Measurements from ENCODE around the gene EPN2. TPM values are rescaled to one million over a fixed set of nuclear protein-coding genes. Genes with fewer than 3 reads are reported as not detected.

EPN2 gene
- total RNA-seq, 2 experiments from 2014 or later, result 1.8 to 2.1 TPM

GRCh38 chr17:19315104-19315503, 77.9 kb downstream of the EPN2 start:
- DNase-seq, result no peak
- peaks cover 8% of the 10 kb centered on the region for H3K4me1 Mint-ChIP-seq
- peaks cover 5% of the 10 kb centered on the region for H3K27me3 Mint-ChIP-seq
- ChIA-PET POLR2A (no interaction called here), CTCF (no interaction called here)
- H3K4me3 Mint-ChIP-seq, result no peak overlapping the region
- H3K36me3 Mint-ChIP-seq (ENCODE audit: low read depth), result no peaks in the 10 kb centered on the region
- no peaks in the 10 kb centered on the region for H3K9me3 Mint-ChIP-seq
- no peak overlapping the region for H3K27ac Mint-ChIP-seq

DNA sequence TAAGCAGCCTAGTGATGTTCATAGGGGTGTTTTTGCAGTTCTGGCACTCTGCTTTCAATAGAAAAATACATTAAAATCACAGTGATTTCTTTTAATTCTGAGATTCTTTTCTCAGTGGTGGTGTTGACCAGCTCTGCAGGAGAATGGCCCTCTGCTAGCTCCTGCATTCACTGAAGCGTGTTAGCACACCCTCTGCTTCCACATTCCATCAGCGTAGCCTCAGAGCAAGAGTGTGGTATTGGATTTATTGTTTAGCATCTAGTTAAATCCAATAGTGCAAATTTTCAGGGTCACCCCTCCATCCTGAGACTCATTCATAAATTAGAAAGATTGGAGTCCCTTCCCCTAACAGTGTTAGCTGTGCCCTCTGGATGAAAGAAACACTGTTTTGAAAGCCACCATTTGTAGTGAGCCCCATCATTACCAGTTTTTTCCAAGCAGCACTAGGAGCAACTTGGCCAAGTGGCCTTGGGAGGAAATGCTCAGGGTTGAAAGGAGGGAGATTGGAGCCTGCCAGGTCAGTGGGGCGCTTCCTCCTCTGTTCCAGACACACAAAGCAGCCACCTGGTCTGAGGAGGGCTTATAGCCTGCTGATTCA, 79.7 kb downstream of the EPN2 start:
- Mint-ChIP-seq H3K27ac (no peak overlapping the region), H3K36me3 (ENCODE audit: low read depth) (no peaks in the 10 kb centered on the region), H3K4me1 (peaks cover 3% of the 10 kb centered on the region), H3K9me3 (no peaks in the 10 kb centered on the region), H3K27me3 (peaks cover 8% of the 10 kb centered on the region), H3K4me3 (no peak overlapping the region)
- ChIA-PET POLR2A (no interaction called here), CTCF (no interaction called here)
- DNase-seq, result no peak

DNA sequence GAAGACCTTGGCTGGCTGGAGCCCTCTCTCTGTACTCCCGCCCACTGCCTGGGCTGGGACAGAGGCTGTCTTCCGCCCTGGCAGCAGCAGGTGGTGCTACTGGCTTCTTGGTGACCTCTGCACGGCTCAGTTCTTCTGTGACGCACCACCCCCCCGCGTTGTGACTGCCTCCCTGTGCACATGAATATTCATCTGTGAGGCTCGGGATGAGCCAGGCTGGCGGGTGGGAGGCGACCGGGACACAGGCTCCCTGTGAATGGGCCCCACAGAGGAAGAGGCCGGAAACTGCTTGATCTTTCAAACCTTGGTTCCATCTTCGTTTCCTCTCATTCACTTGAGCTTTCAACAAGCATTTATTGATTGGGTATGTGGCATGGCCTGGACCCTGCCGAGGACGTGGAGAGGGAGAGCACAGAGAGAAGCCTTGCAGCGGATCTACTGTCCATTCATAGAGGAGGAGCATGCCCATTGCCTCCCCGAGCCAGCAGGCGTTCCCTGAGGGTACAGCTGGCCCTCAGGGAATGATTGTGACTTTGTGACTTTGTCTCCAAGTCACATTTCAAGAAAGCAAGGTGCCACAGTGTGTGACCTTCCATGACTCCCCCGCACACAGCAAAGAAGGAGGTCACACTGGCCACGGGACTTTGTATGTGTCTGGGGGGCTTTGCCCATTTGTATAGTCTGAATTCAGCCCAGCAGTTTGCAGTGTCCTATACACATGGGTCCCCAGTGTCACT, 80.4 kb downstream of the EPN2 start:
- peaks cover 8% of the 10 kb centered on the region for H3K27me3 Mint-ChIP-seq
- H3K9me3 Mint-ChIP-seq, result no peaks in the 10 kb centered on the region
- CTCF ChIA-PET, result no interaction called here
- H3K36me3 Mint-ChIP-seq (ENCODE audit: low read depth), result no peaks in the 10 kb centered on the region
- H3K4me1 Mint-ChIP-seq, result no peaks in the 10 kb centered on the region
- no peak overlapping the region for H3K4me3 Mint-ChIP-seq
- POLR2A ChIA-PET, result no interaction called here
- DNase-seq, result no peak
- no peak overlapping the region for H3K27ac Mint-ChIP-seq

DNA sequence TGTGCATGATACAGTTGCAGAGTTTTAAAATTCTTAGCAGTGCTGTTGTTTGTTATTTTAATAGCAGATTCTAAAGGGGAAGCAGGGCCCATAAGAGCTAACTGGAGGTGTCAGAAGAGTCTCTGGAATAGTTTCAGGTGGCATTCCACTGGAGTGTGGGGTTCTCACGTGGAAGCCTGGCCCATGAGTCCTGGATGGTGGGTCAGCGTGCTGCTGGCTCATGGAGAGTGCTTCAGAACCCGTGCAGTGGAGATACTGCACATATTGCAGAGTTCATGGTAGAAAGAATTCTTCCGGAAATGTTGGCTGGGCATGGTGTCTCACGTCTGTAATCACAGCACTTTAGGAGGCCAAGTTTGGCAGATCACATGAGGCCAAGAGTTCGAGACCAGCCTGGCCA, 81.4 kb downstream of the EPN2 start:
- CTCF ChIA-PET, result interaction anchor here (0.6 kb wide), 1 partner anchor 377 kb away, joined by 3 read pairs; no protein-coding TSS in a partner anchor
- no peak for DNase-seq
- Mint-ChIP-seq H3K9me3 (no peaks in the 10 kb centered on the region), H3K27me3 (peaks cover 8% of the 10 kb centered on the region), H3K36me3 (ENCODE audit: low read depth) (no peaks in the 10 kb centered on the region), H3K4me3 (no peak overlapping the region), H3K27ac (no peak overlapping the region), H3K4me1 (no peaks in the 10 kb centered on the region)
- POLR2A ChIA-PET, result no interaction called here

DNA sequence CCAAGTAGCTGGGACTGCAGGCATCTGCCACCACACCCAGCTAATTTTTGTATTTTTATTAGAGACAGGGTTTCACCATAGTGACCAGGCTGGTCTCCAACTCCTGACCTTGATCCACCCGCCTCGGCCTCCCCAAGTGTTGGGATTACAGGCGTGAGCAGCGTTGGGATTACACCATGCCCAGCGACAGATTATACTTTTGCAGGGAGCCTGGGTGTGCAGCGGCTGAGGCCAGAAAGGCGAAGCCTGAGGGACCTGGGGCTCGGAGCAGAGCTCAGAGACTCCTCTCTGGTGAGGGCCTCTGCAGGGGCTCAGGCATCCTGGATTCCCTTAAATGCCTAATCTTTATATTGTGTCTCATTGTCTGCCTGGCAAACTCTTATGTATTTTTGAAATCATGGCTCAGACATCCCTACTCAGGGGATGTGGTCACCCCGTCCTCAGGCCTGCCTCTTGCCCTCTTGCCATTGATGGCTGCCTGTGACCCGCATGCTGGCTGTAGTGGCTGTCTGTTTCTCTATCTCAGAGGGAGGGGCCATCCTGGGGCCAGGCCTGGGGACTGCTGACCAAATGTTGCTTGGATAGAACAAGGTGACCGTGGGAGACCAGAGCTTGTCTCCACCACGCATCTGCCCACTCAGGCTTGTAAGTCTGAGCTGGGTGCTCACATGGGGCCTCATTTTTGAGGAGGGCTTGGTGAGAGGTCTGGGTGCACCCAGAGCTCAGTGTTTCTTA, 82.8 kb downstream of the EPN2 start:
- CTCF ChIA-PET, result interaction anchor here (0.5 kb wide), 1 partner anchor 197 kb away, joined by 3 read pairs; no protein-coding TSS in a partner anchor
- POLR2A ChIA-PET, result no interaction called here

GRCh38 chr17:19320876-19321275, 83.7 kb downstream of the EPN2 start:
- H3K27ac Mint-ChIP-seq, result no peak overlapping the region
- no peak for DNase-seq
- H3K4me3 Mint-ChIP-seq, result no peak overlapping the region
- H3K4me1 Mint-ChIP-seq, result no peaks in the 10 kb centered on the region
- ChIA-PET CTCF (interaction anchor here (1.6 kb wide), 1 partner anchor 12 kb away, joined by 5 read pairs; no protein-coding TSS in a partner anchor), POLR2A (no interaction called here)
- H3K27me3 Mint-ChIP-seq, result peaks cover 16% of the 10 kb centered on the region
- H3K9me3 Mint-ChIP-seq, result peaks cover 6% of the 10 kb centered on the region
- no peaks in the 10 kb centered on the region for H3K36me3 Mint-ChIP-seq (ENCODE audit: low read depth)

More for the DNA sequence above, 82.8 kb downstream of the EPN2 start:
- Mint-ChIP-seq H3K4me1 (no peaks in the 10 kb centered on the region), H3K27me3 (peaks cover 12% of the 10 kb centered on the region), H3K36me3 (ENCODE audit: low read depth) (no peaks in the 10 kb centered on the region), H3K4me3 (no peak overlapping the region), H3K27ac (peak overlapping the region; percentile 37), H3K9me3 (peaks cover 2% of the 10 kb centered on the region)
- DNase-seq, result no peak

GRCh38 chr17:19321481-19322128, 84.4 kb downstream of the EPN2 start:
- ChIA-PET CTCF (interaction anchor here (0.9 to 1.9 kb wide), 4 partner anchors 13 to 1169 kb away, joined by 3 to 9 read pairs (median 4); no protein-coding TSS in a partner anchor), POLR2A (no interaction called here)
- H3K36me3 Mint-ChIP-seq (ENCODE audit: low read depth), result no peaks in the 10 kb centered on the region
- peaks cover 6% of the 10 kb centered on the region for H3K9me3 Mint-ChIP-seq
- no peak for DNase-seq
- no peak overlapping the region for H3K4me3 Mint-ChIP-seq
- no peak overlapping the region for H3K27ac Mint-ChIP-seq
- no peaks in the 10 kb centered on the region for H3K4me1 Mint-ChIP-seq
- peaks cover 20% of the 10 kb centered on the region for H3K27me3 Mint-ChIP-seq

DNA sequence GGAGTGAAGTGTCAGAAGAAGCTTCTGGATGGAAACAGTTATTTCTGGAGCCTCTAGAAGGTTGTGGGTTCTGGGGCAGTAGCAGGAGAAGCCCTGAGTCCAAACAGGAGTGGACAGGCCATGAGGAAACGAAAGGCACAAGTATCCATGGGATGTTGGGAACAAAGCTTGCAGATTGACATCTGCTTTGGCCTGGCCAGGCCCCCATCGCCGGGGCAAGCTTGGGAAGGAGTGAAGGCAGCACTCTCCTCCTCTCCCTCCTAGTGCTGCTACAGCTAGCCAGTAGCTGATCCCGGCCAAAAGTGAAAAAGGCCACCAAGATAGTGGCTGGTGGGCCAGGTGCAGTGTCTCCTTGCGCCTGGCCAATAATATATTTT, 85.0 kb downstream of the EPN2 start:
- POLR2A ChIA-PET, result no interaction called here
- Mint-ChIP-seq H3K4me3 (no peak overlapping the region), H3K27ac (no peak overlapping the region), H3K36me3 (ENCODE audit: low read depth) (no peaks in the 10 kb centered on the region), H3K4me1 (no peaks in the 10 kb centered on the region), H3K27me3 (peaks cover 24% of the 10 kb centered on the region), H3K9me3 (peaks cover 6% of the 10 kb centered on the region)
- no peak for DNase-seq
- CTCF ChIA-PET, result interaction anchor here (0.9 to 1.9 kb wide), 6 partner anchors 10 to 1170 kb away, joined by 3 to 9 read pairs (median 4); no protein-coding TSS in a partner anchor

DNA sequence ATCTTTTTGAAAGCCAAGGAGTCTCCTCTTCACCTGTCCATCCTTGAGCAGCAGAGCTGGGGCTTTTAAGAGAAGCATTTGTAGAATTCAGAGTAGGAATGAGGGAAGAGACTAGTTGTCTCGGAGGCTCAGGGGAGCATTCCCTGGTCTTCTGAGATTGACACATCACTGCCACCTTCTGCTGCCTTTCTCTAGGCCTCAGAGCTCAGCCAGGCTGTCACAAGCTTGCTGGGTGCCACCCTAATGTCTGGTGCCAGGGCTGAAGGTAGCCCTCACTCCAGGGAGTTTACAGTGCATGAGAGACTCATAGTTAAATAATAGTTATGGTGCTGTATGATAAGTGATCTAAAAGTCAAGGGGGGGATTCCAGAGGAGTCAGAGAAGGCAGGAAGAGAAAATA, 85.7 kb downstream of the EPN2 start:
- Mint-ChIP-seq H3K27ac (no peak overlapping the region), H3K36me3 (ENCODE audit: low read depth) (no peaks in the 10 kb centered on the region), H3K4me3 (no peak overlapping the region), H3K9me3 (peaks cover 6% of the 10 kb centered on the region), H3K27me3 (peaks cover 22% of the 10 kb centered on the region), H3K4me1 (no peaks in the 10 kb centered on the region)
- CTCF ChIA-PET, result interaction anchor here (0.9 to 1.9 kb wide), 4 partner anchors 11 to 1170 kb away, joined by 3 to 9 read pairs (median 4); no protein-coding TSS in a partner anchor
- POLR2A ChIA-PET, result no interaction called here
- no peak for DNase-seq

GRCh38 chr17:19325542-19325941, 88.4 kb downstream of the EPN2 start:
- CTCF ChIA-PET, result no interaction called here
- H3K36me3 Mint-ChIP-seq (ENCODE audit: low read depth), result no peaks in the 10 kb centered on the region
- H3K4me1 Mint-ChIP-seq, result no peaks in the 10 kb centered on the region
- DNase-seq, result no peak
- H3K4me3 Mint-ChIP-seq, result no peak overlapping the region
- H3K27ac Mint-ChIP-seq, result no peak overlapping the region
- peaks cover 22% of the 10 kb centered on the region for H3K27me3 Mint-ChIP-seq
- peaks cover 6% of the 10 kb centered on the region for H3K9me3 Mint-ChIP-seq
- POLR2A ChIA-PET, result no interaction called here

DNA sequence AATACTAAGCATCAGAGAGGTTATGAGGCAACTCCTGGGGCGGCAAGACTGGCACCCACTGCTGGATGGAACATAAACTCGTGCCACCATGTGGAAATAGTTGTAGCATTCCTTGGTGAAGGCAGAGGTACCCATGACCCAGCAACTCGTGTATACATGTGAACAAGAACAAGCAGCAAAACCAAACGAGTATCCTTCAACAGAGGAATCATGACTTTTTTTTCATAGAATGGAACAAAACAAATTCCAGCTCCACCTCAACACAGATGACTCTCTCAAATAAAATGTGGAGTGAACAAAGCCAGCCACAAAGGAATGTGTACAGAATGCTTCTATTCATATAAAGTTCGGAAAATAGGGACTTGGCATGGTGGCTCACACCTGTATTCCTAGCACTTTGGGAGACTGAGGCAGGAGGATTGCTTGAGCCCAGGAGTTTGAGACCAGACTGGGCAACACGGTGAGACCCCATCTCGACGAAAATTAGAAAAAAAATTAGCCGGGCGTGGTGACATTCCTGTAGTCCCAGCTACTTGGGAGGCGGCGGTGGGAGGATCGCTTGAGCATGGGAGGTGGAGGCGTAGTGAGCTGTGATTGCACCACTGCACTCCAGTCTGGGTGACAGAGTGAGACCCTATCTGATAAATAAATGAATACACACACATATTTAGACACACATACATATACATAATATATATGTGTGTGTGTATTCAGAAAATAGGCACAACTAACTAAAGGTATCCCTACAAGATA, 90.0 kb downstream of the EPN2 start:
- ChIA-PET CTCF (interaction anchor here (1.6 kb wide), 1 partner anchor 36 kb away, joined by 4 read pairs; the partner anchor contains the start of gene B9D1), POLR2A (no interaction called here)
- no peaks in the 10 kb centered on the region for H3K4me1 Mint-ChIP-seq
- peaks cover 6% of the 10 kb centered on the region for H3K9me3 Mint-ChIP-seq
- no peak for DNase-seq
- H3K4me3 Mint-ChIP-seq, result no peak overlapping the region
- peaks cover 21% of the 10 kb centered on the region for H3K27me3 Mint-ChIP-seq
- H3K27ac Mint-ChIP-seq, result no peak overlapping the region
- H3K36me3 Mint-ChIP-seq (ENCODE audit: low read depth), result no peaks in the 10 kb centered on the region

DNA sequence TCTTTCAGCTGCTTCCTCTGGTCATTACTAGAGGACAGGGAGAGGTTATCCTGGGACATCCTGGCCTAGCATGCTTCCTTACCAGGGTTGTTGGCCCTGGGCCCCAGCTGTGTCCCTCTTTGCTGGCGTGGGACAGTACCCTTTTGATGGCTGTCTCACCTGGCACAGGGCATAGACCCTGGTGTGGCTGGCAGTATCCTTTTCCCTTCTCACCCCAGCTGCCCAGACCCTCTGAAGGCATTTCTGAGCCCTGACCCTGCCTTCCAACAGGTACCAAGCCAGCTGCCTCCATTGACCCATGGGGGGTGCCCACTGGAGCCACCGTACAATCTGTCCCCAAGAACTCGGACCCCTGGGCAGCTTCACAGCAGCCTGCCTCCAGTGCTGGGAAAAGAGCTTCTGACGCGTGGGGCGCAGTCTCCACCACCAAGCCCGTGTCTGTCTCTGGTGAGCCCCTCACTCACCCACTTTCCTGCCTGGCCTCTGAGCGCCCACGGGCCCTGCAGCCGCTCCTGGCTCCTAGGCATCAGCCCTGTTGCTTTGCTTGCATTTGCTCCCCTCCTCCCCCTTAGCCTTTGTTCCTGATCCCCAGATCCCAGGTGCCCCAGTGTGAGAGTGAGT, 91.4 kb downstream of the EPN2 start:
- H3K27me3 Mint-ChIP-seq, result peaks cover 21% of the 10 kb centered on the region
- H3K4me3 Mint-ChIP-seq, result no peak overlapping the region
- POLR2A ChIA-PET, result no interaction called here
- no peaks in the 10 kb centered on the region for H3K36me3 Mint-ChIP-seq (ENCODE audit: low read depth)
- CTCF ChIA-PET, result interaction anchor here (1.0 to 1.6 kb wide), 2 partner anchors 13 to 34 kb away, joined by 3 to 4 read pairs; partner anchors contain the start of gene B9D1
- no peaks in the 10 kb centered on the region for H3K4me1 Mint-ChIP-seq
- no peak for DNase-seq
- no peak overlapping the region for H3K27ac Mint-ChIP-seq
- peaks cover 6% of the 10 kb centered on the region for H3K9me3 Mint-ChIP-seq
